Gastrocnemius medialis (tissue), 4 donors: Measurements from ENCODE around the gene M6PR.

ENCODE experiments used
- POLR2A ChIP-seq, 2 donors: fragments of 450-650 bp; IDR thresholded peaks; one replicate each; pipeline ENCODE4 v1.6.1; 2017; ENCODE audit warnings: antibody characterized with exemption in 2 of 2, mild to moderate bottlenecking in 2 of 2, moderate library complexity in 2 of 2
- TF ChIP-seq, protein P1 (sequence below), 5 experiments: fragments of 450-650 bp in 3 of 5; fragments of 200-600 bp in 2 of 5; sonication (generic) in 2 of 5; IDR thresholded peaks in 4 of 5; conservative IDR thresholded peaks in 1 of 5; 1 replicate in 4 of 5; 2 replicates in 1 of 5; pipeline ENCODE4 v1.5.1; 2016 to 2019; ENCODE audit warnings: antibody characterized with exemption in 5 of 5, mild to moderate bottlenecking in 3 of 5, moderate library complexity in 3 of 5

DNA sequence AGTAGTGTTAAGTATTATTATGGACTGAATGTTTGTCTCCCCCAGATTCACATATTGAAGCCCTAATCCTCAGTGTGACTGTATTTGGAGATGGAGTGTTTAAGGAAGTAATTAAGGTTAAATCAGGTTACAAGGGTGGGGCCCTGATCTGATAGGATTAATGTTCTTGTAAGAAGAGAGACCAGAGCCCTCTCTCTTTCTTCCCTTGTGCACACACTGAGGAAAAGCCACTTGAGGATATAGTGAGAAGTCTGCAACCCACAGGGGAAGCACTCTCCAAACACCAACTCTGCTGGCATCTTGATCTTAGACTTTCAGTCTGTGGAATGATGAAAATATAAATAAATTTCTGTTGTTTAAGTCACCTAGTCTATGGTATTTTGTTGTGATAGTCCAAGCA lies 37.7 kb upstream of the M6PR start:
- TF ChIP-seq, protein P1, sequence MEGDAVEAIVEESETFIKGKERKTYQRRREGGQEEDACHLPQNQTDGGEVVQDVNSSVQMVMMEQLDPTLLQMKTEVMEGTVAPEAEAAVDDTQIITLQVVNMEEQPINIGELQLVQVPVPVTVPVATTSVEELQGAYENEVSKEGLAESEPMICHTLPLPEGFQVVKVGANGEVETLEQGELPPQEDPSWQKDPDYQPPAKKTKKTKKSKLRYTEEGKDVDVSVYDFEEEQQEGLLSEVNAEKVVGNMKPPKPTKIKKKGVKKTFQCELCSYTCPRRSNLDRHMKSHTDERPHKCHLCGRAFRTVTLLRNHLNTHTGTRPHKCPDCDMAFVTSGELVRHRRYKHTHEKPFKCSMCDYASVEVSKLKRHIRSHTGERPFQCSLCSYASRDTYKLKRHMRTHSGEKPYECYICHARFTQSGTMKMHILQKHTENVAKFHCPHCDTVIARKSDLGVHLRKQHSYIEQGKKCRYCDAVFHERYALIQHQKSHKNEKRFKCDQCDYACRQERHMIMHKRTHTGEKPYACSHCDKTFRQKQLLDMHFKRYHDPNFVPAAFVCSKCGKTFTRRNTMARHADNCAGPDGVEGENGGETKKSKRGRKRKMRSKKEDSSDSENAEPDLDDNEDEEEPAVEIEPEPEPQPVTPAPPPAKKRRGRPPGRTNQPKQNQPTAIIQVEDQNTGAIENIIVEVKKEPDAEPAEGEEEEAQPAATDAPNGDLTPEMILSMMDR (IDR thresholded peaks at IDR 0.05 in 4 of 5, conservative IDR thresholded peaks at IDR 0.05 in 1 of 5) = no peak
- no peak for TF ChIP-seq POLR2A (IDR thresholded peaks at IDR 0.05)
